Kidney (tissue), 14 donors: ENCODE results near the gene VOPP1. TPM values are rescaled to one million over a fixed set of nuclear protein-coding genes. Genes with fewer than 3 reads are reported as not detected.
A peak's percentile ranks its signal among the peaks of the same experiment; 100 is the strongest.

Experiments
- DNase-seq, 5 donors: peaks; one replicate each; pipeline ENCODE4 v3.0.0-alpha.2; 2013 to 2020
- FAIRE-seq: peaks from 2 replicates; lab custom pipeline; 2012; peaks lifted over from hg19 to GRCh38; lab: Jason Lieb, UNC
- H3K27ac ChIP-seq, 2 donors: one replicate each; pipeline ENCODE4 v1.7.0; 2013; ENCODE audit warnings: low read depth in 2 of 2, low read length in 2 of 2, inconsistent platforms in 1 of 2
- H3K27me3 ChIP-seq: one replicate; pipeline ENCODE4 v1.7.1; 2013; ENCODE audit warnings: low read length, inconsistent platforms; ENCODE audit not compliant: control insufficient read depth, insufficient read depth
- H3K36me3 ChIP-seq, 3 donors: one replicate each; pipeline versions ENCODE4 v1.7.0 to v1.7.1; 2013; ENCODE audit warnings: low read length in 3 of 3, control low read depth in 1 of 3, inconsistent platforms in 1 of 3; ENCODE audit not compliant: insufficient read depth in 3 of 3, control insufficient read depth in 2 of 3
- H3K4me1 ChIP-seq, 3 donors: one replicate each; pipeline versions ENCODE4 v1.7.0 to v1.7.1; 2013; ENCODE audit warnings: low read length in 3 of 3, inconsistent platforms in 1 of 3, low read depth in 1 of 3; ENCODE audit not compliant: control insufficient read depth in 2 of 3, insufficient read depth in 2 of 3
- H3K4me3 ChIP-seq, 3 donors: one replicate each; pipeline versions ENCODE4 v1.7.0 to v1.8.1; 2013; ENCODE audit warnings: low read length in 3 of 3, control low read depth in 1 of 3, inconsistent platforms in 1 of 3
- H3K9ac ChIP-seq, 3 donors: one replicate each; pipeline versions ENCODE4 v1.7.0 to v1.7.1; 2013; ENCODE audit warnings: low read length in 3 of 3, control low read depth in 1 of 3, inconsistent platforms in 1 of 3
- H3K9me3 ChIP-seq, 3 donors: one replicate each; pipeline versions ENCODE4 v1.7.0 to v1.7.1; 2013; ENCODE audit warnings: low read length in 3 of 3, control low read depth in 1 of 3, inconsistent platforms in 1 of 3; ENCODE audit not compliant: control insufficient read depth in 2 of 3, insufficient read depth in 1 of 3
- intact Hi-C: fragments of 100-400 bp; cut with DNase I; formaldehyde crosslinking; loops from one replicate; pipeline ENCODE4 v1.11.1; 2022
- polyA plus RNA-seq: library from polyadenylated mRNA; stranded (reverse); fragments of 350-450 nt; fragmentation: Illumina TruSeq; extraction: RNeasy Lipid Tissue Mini Kit (QIAGEN cat#74804); gene quantifications from one replicate; pipeline ENCODE4 v1.2.3, GENCODE V29; 2014; ENCODE audit warnings: low read depth, low replicate concordance; ENCODE audit not compliant: insufficient read depth
- total RNA-seq: library from RNA; stranded (reverse); fragmentation: NEBNext Ultra II Directional; extraction: Animal tissue kit (Norgen Biotek cat#: 25700); gene quantifications from one replicate; pipeline ENCODE4 v1.2.1, GENCODE V29; 2021
- TF ChIP-seq, protein P1 (sequence below): IDR thresholded peaks from 3 replicates; pipeline ENCODE4 v1.5.1; 2012; ENCODE audit warnings: mild to moderate bottlenecking, moderate library complexity, borderline replicate concordance; ENCODE audit not compliant: insufficient read depth; ENCODE audit errors: extremely low read depth
- donor health status: control.
- donor health status: control.
- donor health status: control.
- donor health status: control.
- donor health status: control.
- donor health status: DM: yes; HTN: yes; CAD: no.
- donor health status: Normal renal cell carcinoma (clear cell type).

Gene VOPP1
- total and polyA plus RNA-seq, 2 donors from 2014 or later: 47.3 to 98.7 TPM

DNA sequence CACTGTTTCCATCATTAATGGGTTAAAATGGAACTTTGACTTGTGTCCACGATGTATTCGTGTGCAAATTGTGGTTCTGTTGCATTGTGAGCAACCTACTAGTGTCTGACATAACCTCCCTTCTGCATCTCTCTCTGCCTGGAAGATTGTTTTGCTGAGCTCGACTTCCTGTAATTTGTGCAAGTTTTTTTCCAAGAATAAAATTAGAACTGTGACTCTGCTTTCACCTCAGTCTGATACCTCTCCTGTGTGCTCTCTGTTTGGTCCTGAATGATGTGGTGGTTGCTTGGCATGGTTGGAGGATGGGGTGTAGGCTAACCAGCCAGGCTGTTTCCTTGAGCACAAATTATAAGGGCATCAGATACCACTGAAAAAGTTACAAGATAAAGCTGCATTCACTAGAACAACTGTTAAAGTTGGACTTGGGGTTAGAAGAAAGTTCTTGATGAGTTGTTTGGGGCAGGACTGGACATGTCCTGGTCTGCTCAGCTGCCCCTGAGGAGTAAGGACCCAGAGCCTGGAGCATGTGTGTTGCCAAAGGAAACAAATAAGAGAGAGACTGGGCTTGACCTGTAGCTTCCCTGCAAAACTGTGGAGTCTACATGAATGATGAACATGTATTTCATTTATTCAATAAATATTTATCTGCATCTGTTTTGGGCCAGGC, 1.9 kb upstream of the VOPP1 start:
- intact Hi-C loops: no loop called here
- H3K27ac ChIP-seq: peak overlapping the region in 1 of 2 donors; percentile 76
- H3K4me3 ChIP-seq: peak overlapping the region in 1 of 3 donors; percentile 67
- H3K27me3 ChIP-seq: no peaks in the 10 kb centered on the region
- H3K9ac ChIP-seq: no peak overlapping the region
- H3K36me3 ChIP-seq: no peaks in the 10 kb centered on the region
- H3K4me1 ChIP-seq: peaks cover 6 to 29% (median 23%) of the 10 kb centered on the region in 3 donors
- DNase-seq (no peak), FAIRE-seq (no peak)
- TF ChIP-seq, protein P1, sequence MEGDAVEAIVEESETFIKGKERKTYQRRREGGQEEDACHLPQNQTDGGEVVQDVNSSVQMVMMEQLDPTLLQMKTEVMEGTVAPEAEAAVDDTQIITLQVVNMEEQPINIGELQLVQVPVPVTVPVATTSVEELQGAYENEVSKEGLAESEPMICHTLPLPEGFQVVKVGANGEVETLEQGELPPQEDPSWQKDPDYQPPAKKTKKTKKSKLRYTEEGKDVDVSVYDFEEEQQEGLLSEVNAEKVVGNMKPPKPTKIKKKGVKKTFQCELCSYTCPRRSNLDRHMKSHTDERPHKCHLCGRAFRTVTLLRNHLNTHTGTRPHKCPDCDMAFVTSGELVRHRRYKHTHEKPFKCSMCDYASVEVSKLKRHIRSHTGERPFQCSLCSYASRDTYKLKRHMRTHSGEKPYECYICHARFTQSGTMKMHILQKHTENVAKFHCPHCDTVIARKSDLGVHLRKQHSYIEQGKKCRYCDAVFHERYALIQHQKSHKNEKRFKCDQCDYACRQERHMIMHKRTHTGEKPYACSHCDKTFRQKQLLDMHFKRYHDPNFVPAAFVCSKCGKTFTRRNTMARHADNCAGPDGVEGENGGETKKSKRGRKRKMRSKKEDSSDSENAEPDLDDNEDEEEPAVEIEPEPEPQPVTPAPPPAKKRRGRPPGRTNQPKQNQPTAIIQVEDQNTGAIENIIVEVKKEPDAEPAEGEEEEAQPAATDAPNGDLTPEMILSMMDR: no peak
- no peaks in the 10 kb centered on the region for H3K9me3 ChIP-seq

DNA sequence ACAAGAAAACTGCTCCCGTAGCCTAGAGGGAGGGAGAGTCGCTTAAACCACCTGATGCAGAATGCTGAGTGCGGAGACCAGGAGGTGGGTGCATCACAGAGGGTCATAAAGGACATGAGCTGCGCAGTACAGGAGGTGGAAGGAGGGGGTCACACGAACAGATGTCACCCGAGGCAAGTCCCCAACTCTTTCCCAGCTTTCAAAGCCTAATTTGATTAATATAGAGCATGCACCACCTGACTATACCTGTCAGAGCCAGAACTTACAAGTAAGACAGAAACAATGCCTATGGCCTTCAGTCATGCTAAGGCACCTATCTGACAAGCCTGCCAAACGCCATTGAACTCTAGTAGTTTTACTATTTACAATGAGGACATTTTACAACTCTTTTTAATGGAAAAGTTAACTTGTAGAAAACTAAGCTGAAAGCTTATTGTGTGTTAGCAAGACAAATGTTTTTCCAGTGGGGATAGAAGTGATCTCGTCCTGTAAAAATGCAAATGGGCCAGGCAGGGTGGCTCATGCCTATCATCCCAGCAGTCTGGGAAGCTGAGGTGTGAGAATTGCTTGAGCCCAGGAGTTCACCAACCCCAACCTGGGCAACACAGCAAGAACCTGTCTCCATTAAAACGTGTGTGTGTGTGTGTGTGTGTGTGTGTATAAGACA, 1.1 kb upstream of the VOPP1 start:
- Histone ChIP-seq H3K4me3 (peak overlapping the region; percentile 67 to 74 (median 71)), H3K27me3 (no peaks in the 10 kb centered on the region), H3K9ac (peak overlapping the region; percentile 26 to 49 (median 45)), H3K36me3 (no peaks in the 10 kb centered on the region), H3K4me1 (peaks cover 6 to 31% (median 30%) of the 10 kb centered on the region in 3 donors), H3K9me3 (no peaks in the 10 kb centered on the region), H3K27ac (peak overlapping the region; percentile 71 to 86)
- TF ChIP-seq, protein P1: no peak
- DNase-seq (no peak), FAIRE-seq (no peak)
- intact Hi-C loops: no loop called here

DNA sequence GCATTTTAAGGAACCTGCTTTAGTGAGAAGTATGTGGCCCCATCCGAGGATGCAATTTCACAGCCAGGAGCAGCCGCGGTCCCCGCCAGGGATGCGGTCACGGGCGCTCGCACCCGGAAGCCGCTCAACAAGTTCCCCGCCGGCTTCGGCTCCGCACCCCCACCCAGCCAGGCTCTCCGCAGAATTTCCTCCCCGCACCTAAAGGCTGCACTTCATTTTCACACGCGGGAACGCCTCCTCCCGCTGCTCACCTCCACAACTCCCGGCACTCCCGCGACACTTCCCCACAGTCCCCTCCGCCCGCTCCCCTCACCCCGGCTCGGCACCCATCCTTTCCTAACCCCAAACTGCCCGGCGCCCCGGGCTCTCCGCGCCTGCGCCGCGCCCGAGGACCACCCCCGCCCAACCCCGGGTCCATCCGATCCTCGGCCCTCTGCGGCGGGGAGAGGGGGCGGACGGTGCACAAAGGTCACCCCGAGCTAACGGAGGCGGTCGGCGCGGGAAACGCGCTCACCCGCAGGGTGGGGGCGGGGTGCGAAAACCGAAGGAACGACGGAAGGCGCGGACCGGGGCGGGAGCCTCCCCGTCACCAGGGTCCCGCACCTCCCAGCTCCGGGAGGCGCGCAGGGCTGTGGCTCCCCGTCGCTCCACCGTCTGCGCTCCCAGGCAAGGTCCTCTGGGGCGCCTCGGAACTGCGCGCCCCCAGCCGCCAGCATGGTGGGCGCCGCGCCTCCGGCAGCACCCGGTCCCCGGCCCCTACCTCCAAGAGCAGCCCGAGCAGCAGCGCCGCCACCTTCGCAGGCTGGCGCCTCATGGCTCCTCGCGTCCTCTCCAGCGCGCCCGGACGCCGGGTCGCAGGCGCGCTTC, 558 bp downstream of the VOPP1 start:
- no peaks in the 10 kb centered on the region for H3K36me3 ChIP-seq

More for the DNA sequence above, 558 bp downstream of the VOPP1 start:
- intact Hi-C loops: no loop called here
- no peaks in the 10 kb centered on the region for H3K27me3 ChIP-seq
- TF ChIP-seq, protein P1: no peak
- H3K4me1 ChIP-seq: peaks cover 6 to 36% (median 32%) of the 10 kb centered on the region in 3 donors
- H3K9me3 ChIP-seq: no peaks in the 10 kb centered on the region
- peak overlapping the region; percentile 27 to 62 (median 61) for H3K9ac ChIP-seq
- H3K4me3 ChIP-seq: peak overlapping the region; percentile 65 to 76 (median 67)
- no peak for FAIRE-seq
- peak; percentile 73 to 84 (median 78) for DNase-seq
- H3K27ac ChIP-seq: peak overlapping the region; percentile 85
